Measurements from ENCODE around the gene DDB1. TPM values are rescaled to one million over a fixed set of nuclear protein-coding genes. Genes with fewer than 3 reads are reported as not detected.
A peak's percentile ranks its signal among the peaks of the same experiment; 100 is the strongest.

DDB1 gene
- total and polyA plus RNA-seq, 2 of the 13 experiments (the other 11 are each of a cell fraction or from before 2014, with no cell fraction given): 217 to 266 TPM

DNA sequence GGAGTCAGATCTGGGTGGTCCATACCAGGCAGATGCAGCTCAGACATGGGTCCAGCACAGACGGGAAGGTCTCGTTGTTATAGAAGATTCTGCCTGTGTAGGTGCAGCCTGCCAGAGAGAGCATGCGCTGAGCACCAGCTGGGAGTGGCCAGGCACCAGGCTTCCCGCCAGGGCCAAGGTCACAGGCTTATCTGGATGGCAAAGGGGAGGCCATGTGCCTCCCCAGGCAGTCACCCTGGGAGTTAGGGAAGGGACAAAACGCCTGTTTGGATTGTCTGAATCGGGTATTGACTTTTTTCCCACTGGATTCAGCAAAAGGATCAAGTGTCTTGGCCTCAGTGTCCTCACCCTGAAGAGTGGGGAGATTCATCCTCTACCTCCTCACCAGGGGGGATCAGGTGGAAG lies 65.5 kb downstream of the DDB1 start (continued):
- TF ChIP-seq, protein P1, sequence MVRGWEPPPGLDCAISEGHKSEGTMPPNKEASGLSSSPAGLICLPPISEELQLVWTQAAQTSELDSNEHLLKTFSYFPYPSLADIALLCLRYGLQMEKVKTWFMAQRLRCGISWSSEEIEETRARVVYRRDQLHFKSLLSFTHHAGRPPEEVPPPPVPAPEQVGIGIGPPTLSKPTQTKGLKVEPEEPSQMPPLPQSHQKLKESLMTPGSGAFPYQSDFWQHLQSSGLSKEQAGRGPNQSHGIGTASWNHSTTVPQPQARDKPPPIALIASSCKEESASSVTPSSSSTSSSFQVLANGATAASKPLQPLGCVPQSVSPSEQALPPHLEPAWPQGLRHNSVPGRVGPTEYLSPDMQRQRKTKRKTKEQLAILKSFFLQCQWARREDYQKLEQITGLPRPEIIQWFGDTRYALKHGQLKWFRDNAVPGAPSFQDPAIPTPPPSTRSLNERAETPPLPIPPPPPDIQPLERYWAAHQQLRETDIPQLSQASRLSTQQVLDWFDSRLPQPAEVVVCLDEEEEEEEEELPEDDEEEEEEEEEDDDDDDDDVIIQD (CRISPR knock-in tag; IDR thresholded peaks at IDR 0.05; ENCODE audit: low read depth): 0 out of 2 replicates have a peak, but pooled peaks have one; percentile 49
- TF ChIP-seq, protein P2, sequence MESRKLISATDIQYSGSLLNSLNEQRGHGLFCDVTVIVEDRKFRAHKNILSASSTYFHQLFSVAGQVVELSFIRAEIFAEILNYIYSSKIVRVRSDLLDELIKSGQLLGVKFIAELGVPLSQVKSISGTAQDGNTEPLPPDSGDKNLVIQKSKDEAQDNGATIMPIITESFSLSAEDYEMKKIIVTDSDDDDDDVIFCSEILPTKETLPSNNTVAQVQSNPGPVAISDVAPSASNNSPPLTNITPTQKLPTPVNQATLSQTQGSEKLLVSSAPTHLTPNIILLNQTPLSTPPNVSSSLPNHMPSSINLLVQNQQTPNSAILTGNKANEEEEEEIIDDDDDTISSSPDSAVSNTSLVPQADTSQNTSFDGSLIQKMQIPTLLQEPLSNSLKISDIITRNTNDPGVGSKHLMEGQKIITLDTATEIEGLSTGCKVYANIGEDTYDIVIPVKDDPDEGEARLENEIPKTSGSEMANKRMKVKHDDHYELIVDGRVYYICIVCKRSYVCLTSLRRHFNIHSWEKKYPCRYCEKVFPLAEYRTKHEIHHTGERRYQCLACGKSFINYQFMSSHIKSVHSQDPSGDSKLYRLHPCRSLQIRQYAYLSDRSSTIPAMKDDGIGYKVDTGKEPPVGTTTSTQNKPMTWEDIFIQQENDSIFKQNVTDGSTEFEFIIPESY (CRISPR knock-in tag; IDR thresholded peaks at IDR 0.05): peak; percentile 97
- TF ChIP-seq, protein P3, sequence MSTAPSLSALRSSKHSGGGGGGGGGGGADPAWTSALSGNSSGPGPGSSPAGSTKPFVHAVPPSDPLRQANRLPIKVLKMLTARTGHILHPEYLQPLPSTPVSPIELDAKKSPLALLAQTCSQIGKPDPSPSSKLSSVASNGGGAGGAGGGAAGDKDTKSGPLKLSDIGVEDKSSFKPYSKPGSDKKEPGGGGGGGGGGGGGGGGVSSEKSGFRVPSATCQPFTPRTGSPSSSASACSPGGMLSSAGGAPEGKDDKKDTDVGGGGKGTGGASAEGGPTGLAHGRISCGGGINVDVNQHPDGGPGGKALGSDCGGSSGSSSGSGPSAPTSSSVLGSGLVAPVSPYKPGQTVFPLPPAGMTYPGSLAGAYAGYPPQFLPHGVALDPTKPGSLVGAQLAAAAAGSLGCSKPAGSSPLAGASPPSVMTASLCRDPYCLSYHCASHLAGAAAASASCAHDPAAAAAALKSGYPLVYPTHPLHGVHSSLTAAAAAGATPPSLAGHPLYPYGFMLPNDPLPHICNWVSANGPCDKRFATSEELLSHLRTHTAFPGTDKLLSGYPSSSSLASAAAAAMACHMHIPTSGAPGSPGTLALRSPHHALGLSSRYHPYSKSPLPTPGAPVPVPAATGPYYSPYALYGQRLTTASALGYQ (CRISPR knock-in tag; IDR thresholded peaks at IDR 0.05): peak; percentile 60; the same call in 1 of the 2 replicates
- no peak for TF ChIP-seq ZNF329 (CRISPR knock-in tag; IDR thresholded peaks at IDR 0.05; ENCODE audit: low read depth)
- TF ChIP-seq, protein P4, sequence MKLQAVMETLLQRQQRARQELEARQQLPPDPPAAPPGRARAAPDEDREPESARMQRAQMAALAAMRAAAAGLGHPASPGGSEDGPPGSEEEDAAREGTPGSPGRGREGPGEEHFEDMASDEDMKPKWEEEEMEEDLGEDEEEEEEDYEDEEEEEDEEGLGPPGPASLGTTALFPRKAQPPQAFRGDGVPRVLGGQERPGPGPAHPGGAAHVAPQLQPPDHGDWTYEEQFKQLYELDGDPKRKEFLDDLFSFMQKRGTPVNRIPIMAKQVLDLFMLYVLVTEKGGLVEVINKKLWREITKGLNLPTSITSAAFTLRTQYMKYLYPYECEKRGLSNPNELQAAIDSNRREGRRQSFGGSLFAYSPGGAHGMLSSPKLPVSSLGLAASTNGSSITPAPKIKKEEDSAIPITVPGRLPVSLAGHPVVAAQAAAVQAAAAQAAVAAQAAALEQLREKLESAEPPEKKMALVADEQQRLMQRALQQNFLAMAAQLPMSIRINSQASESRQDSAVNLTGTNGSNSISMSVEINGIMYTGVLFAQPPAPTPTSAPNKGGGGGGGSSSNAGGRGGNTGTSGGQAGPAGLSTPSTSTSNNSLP (IDR thresholded peaks at IDR 0.05; ENCODE audit: low read depth, low read length): no peak
- TF ChIP-seq, protein P5, sequence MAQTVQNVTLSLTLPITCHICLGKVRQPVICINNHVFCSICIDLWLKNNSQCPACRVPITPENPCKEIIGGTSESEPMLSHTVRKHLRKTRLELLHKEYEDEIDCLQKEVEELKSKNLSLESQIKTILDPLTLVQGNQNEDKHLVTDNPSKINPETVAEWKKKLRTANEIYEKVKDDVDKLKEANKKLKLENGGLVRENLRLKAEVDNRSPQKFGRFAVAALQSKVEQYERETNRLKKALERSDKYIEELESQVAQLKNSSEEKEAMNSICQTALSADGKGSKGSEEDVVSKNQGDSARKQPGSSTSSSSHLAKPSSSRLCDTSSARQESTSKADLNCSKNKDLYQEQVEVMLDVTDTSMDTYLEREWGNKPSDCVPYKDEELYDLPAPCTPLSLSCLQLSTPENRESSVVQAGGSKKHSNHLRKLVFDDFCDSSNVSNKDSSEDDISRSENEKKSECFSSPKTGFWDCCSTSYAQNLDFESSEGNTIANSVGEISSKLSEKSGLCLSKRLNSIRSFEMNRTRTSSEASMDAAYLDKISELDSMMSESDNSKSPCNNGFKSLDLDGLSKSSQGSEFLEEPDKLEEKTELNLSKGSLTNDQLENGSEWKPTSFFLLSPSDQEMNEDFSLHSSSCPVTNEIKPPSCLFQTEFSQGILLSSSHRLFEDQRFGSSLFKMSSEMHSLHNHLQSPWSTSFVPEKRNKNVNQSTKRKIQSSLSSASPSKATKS (CRISPR knock-in tag; IDR thresholded peaks at IDR 0.05): no peak
- no peak for TF ChIP-seq SUZ12 (IDR thresholded peaks at IDR 0.05; ENCODE audit: low read depth, low read length)
- no peak; the same call in 1 of the 2 replicates for TF ChIP-seq SNAPC2 (CRISPR knock-in tag; IDR thresholded peaks at IDR 0.05)
- TF ChIP-seq, protein P6, sequence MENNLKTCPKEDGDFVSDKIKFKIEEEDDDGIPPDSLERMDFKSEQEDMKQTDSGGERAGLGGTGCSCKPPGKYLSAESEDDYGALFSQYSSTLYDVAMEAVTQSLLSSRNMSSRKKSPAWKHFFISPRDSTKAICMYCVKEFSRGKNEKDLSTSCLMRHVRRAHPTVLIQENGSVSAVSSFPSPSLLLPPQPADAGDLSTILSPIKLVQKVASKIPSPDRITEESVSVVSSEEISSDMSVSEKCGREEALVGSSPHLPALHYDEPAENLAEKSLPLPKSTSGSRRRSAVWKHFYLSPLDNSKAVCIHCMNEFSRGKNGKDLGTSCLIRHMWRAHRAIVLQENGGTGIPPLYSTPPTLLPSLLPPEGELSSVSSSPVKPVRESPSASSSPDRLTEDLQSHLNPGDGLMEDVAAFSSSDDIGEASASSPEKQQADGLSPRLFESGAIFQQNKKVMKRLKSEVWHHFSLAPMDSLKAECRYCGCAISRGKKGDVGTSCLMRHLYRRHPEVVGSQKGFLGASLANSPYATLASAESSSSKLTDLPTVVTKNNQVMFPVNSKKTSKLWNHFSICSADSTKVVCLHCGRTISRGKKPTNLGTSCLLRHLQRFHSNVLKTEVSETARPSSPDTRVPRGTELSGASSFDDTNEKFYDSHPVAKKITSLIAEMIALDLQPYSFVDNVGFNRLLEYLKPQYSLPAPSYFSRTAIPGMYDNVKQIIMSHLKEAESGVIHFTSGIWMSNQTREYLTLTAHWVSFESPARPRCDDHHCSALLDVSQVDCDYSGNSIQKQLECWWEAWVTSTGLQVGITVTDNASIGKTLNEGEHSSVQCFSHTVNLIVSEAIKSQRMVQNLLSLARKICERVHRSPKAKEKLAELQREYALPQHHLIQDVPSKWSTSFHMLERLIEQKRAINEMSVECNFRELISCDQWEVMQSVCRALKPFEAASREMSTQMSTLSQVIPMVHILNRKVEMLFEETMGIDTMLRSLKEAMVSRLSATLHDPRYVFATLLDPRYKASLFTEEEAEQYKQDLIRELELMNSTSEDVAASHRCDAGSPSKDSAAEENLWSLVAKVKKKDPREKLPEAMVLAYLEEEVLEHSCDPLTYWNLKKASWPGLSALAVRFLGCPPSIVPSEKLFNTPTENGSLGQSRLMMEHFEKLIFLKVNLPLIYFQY (CRISPR knock-in tag; IDR thresholded peaks at IDR 0.05; ENCODE audit: borderline replicate concordance): peak; percentile 31; the same call in 1 of the 2 replicates
- no peak for TF ChIP-seq ZNF468 (CRISPR knock-in tag; IDR thresholded peaks at IDR 0.05)
- TF ChIP-seq ZNF569 (CRISPR knock-in tag; IDR thresholded peaks at IDR 0.05; ENCODE audit: borderline replicate concordance): no peak
- TF ChIP-seq, protein P7, sequence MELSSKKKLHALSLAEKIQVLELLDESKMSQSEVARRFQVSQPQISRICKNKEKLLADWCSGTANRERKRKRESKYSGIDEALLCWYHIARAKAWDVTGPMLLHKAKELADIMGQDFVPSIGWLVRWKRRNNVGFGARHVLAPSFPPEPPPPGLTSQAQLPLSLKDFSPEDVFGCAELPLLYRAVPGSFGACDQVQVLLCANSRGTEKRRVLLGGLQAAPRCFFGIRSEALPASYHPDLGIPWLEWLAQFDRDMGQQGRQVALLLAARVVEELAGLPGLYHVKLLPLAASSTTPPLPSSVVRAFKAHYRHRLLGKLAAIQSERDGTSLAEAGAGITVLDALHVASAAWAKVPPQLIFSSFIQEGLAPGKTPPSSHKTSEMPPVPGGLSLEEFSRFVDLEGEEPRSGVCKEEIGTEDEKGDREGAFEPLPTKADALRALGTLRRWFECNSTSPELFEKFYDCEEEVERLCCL (CRISPR knock-in tag; IDR thresholded peaks at IDR 0.05; ENCODE audit: borderline replicate concordance): no peak
- peak; percentile 82 for TF ChIP-seq HOXA3 (CRISPR knock-in tag; IDR thresholded peaks at IDR 0.05)
